HEK293T (cell line): ENCODE data around the gene C22orf42.
"Not testable (repeated sequence)": the region's sequence is repeated elsewhere in the genome, so short reads cannot be mapped to it uniquely, and the experiment has no call there.

Experiments used
- ARNT ChIP-seq: fragments of 450-650 bp; IDR thresholded peaks from 2 replicates; pipeline ENCODE4 v1.6.1; 2017; ENCODE audit warnings: mild to moderate bottlenecking
- ELF4 ChIP-seq: fragments of 450-650 bp; IDR thresholded peaks from 2 replicates; pipeline ENCODE4 v1.6.1; 2017; ENCODE audit warnings: antibody characterized with exemption
- FOXM1 ChIP-seq: fragments of 450-650 bp; IDR thresholded peaks from 2 replicates; pipeline ENCODE4 v1.6.1; 2017; ENCODE audit warnings: mild to moderate bottlenecking, borderline replicate concordance
- L3MBTL2 ChIP-seq: fragments of 450-650 bp; conservative IDR thresholded peaks from 2 replicates; pipeline ENCODE4 v1.6.1; 2016; ENCODE audit warnings: mild to moderate bottlenecking
- NFRKB ChIP-seq: fragments of 450-650 bp; IDR thresholded peaks from 2 replicates; pipeline ENCODE4 v1.6.1; 2016; ENCODE audit warnings: mild to moderate bottlenecking, moderate library complexity
- ZNF384 ChIP-seq: fragments of 450-650 bp; IDR thresholded peaks from 2 replicates; pipeline ENCODE4 v1.6.1; 2016

GRCh38 chr22:32140688-32141087 lies 18.4 kb downstream of the C22orf42 start:
- not testable (repeated sequence) for TF ChIP-seq NFRKB, FOXM1, L3MBTL2, ZNF384, ARNT, ELF4
